Measurements from ENCODE around the gene ADAMTS6.

DNA sequence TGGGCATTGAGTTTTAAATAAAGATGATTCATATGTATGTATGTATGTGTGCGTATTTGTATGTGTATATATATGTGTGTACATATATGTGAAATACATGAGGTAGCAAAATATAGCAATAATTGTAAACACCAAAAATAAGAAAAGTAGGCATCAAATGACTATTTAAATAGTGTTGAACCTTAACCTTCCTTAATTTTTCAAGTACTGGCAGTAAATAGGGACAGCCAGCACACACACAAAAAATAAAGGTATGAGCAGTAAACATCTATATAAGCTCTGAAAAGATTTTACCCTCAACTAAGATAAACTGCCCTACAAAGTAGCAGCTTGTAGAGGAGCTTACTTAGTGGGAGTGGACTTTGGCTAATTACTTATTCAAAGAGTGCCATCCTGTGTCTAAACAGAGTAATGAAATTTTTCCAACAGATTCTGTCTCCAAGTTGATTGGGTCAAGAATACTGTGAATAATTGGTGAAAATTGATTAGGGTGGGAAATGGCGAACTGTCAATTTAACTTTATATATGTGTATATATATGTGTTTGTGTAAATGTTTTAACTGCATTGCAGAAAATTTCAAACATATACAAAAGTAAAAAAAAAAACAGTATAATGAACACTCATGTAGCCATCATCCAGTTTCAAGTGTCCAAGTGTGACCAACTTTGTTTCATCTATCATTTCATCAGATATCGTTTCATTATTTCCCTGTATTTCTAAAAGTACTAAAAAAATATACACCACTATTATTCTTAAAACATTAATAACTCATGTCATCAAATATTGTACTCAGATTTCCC, 2.0 kb upstream of the ADAMTS6 start:
- no peak for TF ChIP-seq JUNB (IDR thresholded peaks at IDR 0.05)
- TF ChIP-seq, protein P1, sequence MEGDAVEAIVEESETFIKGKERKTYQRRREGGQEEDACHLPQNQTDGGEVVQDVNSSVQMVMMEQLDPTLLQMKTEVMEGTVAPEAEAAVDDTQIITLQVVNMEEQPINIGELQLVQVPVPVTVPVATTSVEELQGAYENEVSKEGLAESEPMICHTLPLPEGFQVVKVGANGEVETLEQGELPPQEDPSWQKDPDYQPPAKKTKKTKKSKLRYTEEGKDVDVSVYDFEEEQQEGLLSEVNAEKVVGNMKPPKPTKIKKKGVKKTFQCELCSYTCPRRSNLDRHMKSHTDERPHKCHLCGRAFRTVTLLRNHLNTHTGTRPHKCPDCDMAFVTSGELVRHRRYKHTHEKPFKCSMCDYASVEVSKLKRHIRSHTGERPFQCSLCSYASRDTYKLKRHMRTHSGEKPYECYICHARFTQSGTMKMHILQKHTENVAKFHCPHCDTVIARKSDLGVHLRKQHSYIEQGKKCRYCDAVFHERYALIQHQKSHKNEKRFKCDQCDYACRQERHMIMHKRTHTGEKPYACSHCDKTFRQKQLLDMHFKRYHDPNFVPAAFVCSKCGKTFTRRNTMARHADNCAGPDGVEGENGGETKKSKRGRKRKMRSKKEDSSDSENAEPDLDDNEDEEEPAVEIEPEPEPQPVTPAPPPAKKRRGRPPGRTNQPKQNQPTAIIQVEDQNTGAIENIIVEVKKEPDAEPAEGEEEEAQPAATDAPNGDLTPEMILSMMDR (IDR thresholded peaks at IDR 0.05), result peak; percentile 79
- TF ChIP-seq, protein P2, sequence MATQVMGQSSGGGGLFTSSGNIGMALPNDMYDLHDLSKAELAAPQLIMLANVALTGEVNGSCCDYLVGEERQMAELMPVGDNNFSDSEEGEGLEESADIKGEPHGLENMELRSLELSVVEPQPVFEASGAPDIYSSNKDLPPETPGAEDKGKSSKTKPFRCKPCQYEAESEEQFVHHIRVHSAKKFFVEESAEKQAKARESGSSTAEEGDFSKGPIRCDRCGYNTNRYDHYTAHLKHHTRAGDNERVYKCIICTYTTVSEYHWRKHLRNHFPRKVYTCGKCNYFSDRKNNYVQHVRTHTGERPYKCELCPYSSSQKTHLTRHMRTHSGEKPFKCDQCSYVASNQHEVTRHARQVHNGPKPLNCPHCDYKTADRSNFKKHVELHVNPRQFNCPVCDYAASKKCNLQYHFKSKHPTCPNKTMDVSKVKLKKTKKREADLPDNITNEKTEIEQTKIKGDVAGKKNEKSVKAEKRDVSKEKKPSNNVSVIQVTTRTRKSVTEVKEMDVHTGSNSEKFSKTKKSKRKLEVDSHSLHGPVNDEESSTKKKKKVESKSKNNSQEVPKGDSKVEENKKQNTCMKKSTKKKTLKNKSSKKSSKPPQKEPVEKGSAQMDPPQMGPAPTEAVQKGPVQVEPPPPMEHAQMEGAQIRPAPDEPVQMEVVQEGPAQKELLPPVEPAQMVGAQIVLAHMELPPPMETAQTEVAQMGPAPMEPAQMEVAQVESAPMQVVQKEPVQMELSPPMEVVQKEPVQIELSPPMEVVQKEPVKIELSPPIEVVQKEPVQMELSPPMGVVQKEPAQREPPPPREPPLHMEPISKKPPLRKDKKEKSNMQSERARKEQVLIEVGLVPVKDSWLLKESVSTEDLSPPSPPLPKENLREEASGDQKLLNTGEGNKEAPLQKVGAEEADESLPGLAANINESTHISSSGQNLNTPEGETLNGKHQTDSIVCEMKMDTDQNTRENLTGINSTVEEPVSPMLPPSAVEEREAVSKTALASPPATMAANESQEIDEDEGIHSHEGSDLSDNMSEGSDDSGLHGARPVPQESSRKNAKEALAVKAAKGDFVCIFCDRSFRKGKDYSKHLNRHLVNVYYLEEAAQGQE (IDR thresholded peaks at IDR 0.05), result no peak
